ENCODE results near the gene RAPGEF3.

Gene RAPGEF3

DNA sequence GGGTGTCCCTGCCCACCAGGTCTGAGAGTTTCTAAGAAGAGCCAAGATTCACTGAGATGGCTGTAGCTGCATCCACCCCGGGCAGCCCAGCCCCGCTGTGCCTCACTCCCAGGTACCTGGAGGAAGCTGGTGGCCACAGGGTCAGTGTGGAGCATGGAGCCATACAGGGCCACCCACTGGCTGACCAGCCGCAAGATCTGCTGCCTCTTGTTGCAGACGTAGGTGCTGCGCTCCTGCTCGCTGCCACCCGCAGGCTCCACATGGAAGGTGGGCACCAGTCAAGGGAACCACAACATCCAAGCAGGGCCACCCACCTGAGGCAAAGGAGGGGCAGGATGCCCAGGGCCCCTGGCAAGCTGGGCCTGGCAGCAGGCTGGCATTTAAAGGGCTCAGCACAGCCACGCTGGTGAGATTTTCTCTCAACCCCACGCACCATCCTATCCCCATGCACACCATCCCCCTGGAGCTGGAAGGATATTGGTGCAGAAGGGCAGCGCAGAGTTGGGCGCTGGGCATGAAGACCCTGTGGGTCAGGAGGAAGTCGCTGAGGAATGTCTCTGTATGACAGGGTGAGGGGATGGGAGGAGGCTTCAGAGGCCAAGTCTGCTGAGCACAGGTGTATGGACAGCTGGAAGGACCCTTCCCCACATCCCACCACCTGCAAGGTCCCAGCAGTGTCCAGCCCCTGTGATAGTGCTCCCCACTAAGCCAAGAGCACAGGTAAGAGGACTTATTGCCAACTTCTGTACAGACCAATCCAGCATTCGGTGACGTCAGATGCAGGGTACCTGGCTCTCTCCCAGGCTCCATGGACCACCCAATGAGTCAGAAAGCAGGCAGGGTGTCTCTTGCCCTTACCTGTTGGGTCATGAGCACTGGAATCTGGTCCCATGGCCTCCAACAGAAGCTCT lies 10.8 kb downstream of the RAPGEF3 start:
- DNase-seq (ENCODE audit: low read depth) = no peak
- H3K4me3 ChIP-seq (ENCODE audit: low read depth, low read length) = no peak overlapping the region

DNA sequence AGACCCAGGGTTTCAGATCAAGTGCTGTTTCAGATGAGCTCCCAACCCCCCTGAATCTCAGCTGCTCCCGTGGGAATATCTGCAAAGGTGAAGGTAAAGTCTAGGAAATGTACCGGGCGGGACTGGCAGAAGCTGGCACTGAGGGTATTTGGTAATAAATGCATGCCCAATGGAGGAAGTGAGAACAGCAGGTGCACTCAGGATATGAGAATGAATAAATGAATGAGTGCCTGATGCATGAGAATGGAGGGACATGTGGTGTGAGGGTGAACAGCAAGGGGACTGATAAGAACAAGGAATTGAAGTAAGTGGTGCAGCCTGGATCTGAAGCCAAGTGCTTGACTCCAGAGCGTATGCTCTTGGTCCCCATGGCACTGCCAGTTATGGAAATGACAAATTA lies 11.6 kb downstream of the RAPGEF3 start:
- no peak overlapping the region for H3K4me3 ChIP-seq (ENCODE audit: low read depth, low read length)

DNA sequence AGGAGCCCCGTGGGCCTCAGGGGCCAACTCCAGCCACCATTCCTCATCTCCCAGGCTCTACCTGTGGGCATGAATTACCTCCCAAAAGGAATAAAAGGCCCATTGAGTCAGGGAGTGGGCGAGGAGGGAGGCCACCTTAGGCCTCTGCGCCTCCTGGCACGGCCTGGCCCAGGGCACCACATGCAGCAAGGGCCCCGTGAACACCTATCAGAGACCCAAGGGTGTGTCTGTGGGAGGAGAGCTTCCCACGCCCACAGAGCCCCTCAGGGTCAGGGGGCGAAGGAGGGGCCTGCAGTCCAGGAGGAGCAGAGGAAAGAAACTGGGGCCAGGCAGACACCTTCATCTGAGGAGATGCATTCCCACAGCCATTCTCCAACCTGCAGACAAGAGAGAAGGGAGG lies 12.2 kb downstream of the RAPGEF3 start:
- no peak for DNase-seq (ENCODE audit: low read depth)
- no peak overlapping the region for H3K4me3 ChIP-seq (ENCODE audit: low read depth, low read length)

More for the DNA sequence above, 11.6 kb downstream of the RAPGEF3 start:
- DNase-seq (ENCODE audit: low read depth) = no peak

GRCh38 chr12:47746073-47746472 lies 12.6 kb downstream of the RAPGEF3 start:
- DNase-seq (ENCODE audit: low read depth) = no peak
- H3K4me3 ChIP-seq (ENCODE audit: low read depth, low read length) = no peak overlapping the region

DNA sequence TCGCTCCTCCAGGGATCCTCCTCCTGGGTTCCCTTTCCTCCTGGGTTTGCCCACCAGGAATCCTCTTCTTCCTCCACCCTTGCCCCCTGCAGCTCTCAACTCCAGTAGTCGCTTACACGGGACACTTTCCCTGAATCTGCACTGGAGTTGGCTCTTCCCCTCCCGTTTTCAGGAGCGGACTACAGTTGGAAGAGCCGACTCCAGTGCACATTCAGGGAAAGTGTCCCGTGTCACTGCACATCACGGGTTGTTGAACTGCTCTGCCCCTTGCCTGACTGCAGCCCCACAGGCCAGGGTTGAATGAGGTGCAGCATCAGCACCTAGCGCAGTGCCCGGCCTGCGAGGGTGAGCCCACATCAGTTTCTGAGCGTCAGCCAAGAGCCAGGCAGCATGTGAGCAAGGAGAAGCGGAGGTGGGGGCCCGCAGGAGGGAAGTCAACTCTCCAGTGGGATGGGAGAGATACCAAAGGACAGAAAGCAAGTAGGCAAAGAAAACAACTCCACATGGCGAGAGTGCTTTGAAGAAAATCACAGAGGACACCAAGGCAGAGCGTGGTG lies 13.1 kb downstream of the RAPGEF3 start:
- DNase-seq (ENCODE audit: low read depth) = no peak

DNA sequence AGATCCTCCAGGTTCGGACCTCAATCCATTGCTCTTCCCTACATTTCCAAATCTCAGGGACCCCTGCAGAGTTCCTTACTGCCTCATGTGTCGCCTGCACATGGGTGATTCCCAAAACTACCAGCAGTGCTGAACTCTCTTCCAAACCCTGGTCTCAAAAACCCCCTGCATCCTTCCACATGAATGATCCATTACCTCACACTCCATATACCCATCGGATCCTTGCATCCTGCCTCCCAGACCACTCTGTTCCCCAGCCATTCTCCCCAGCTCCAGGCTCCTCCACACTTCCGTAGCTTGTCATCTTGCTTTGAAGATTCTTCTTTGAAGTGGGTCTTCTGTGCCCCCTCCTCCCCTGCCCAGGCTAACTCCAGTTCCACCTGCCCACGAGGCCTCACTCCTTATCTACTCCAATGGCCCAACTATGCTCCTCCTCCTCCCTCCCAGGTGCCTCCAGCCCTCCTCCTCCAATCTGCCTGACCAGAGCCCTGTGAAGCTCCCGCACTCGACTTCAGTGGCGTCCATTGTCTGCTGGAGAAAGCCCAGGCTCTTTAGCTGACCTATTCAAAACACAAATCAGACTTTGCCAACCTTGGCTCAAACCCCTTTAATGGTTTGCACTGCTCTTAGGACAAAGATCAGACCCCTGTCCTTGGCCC lies 13.8 kb downstream of the RAPGEF3 start:
- DNase-seq (ENCODE audit: low read depth) = no peak
- H3K4me3 ChIP-seq (ENCODE audit: low read depth, low read length) = no peak overlapping the region

More for the DNA sequence above, 13.1 kb downstream of the RAPGEF3 start:
- H3K4me3 ChIP-seq (ENCODE audit: low read depth, low read length) = no peak overlapping the region

DNA sequence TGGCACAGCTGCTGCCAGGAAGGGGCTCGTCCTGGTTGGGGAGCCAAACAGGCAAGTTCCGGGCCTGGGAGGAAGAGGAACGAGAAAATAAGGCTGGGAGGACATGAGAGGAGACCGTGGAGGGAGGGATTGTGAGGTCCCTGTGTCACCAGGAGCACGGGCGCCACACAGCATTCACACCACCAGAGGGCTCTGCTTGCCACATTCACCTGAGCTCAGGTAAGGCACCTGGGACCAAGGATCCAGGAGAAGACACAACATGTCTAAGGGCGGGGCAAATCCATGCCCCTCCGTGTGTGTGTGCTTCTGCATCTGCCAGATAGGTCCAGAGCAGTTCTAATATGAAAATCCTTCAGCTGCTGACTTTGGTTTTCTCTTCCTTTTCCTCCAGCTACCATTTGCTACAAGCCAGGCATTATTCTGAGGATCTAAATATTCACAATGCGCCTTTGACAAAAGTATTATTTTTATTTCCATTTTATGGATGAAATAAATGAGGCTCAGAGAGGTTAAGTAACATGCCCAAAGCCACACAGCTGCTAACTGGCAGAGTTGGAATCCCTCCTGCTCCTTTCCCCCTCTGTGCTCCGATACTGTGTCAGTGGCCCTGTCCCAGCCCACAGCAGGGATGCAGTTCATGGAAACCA lies 14.6 kb downstream of the RAPGEF3 start:
- DNase-seq (ENCODE audit: low read depth) = no peak
- no peak overlapping the region for H3K4me3 ChIP-seq (ENCODE audit: low read depth, low read length)

DNA sequence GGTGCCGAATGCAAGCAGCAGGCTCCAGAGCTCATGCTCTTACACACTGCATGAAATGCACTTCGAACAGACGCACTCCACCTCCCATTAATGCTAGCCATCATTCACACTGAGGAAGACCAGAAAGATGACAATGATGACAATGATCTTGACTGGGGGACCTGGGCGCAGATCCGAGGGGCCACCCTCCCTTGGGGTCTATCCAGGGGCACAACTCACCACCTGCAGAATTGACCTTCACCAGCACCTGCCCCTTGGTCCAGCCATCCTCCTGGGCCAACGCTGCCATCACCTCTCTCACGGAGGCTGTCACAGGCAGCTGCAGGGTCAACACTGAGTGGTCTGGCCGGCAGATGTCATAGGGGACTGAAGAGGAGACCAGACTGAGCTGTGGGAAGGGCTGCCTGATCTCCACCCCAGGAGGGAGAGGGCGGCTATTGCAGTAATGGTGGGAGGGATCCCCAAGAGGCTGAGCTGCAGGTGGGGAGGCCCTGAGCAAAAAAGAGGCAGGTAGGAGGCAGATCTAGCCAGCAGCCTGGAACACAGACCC lies 15.3 kb downstream of the RAPGEF3 start:
- H3K4me3 ChIP-seq (ENCODE audit: low read depth, low read length) = no peak overlapping the region
- no peak for DNase-seq (ENCODE audit: low read depth)

DNA sequence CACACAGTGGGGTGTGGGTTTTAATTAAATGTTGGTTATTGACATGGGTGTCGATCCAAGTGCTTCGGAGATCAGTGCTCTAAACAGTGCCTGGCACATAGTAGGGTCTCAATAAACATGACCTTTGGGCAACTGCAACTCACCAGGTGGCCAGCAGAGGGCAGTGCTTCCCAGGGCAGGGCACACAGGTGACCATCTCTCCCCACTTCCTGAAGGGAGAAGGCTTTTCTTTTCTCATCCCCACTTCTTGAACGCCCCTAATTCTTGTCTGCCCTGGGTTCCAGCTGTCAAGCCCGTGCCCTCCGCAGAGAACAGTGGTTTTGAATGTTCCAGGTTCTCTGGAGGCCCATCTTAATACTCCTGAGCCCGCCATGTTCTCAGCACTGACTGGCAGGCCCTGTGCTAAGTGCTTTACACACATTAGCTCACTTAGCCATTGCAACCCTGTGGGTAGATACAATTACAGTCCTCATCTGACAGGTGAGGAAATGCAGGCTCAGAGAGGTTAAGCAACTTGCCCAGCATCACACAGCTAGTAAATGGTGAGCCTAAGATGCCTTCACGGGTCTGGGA lies 16.3 kb downstream of the RAPGEF3 start:
- DNase-seq (ENCODE audit: low read depth) = no peak
- H3K4me3 ChIP-seq (ENCODE audit: low read depth, low read length) = no peak overlapping the region

- no peak for DNase-seq (ENCODE audit: low read depth)
- H3K4me3 ChIP-seq (ENCODE audit: low read depth, low read length) = no peak overlapping the region
Observed at GRCh38 chr12:47741340-47741703, 17.4 kb downstream of the RAPGEF3 start.

DNA sequence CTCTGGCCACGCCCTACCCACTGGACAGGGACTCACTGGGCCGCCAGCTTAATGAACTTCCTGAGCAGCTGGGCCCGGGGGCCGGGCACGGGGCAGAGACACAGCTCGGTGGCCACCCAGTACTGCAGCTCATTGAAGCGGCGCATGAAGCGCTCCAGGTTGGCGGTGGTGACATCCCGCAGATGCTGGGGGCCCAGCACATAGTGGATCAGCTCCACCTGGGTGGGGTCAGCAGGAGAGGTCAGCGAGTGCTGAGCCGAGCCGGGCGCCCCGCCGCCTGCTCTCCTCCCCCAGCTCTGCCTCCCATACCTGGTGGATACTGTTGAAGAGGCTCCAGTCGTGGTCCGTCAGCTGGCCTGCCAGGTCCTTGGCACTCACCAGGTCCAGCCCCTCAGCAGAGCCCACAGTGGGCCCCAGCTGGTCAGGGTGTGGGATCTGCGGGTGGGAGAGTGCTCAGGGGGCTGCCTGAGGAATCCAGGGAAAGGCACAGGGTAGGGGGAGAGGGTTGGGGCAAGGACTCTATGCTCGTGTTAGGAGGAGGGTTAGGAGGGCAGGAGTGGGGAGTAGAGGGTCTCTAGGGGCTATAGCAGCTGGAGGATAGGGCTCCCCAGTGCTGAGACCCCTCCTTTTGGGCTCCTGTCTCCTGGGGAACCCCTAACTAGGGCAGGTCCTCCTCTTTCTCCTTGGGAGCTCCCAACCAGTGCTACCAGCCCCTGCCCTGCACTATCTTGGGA lies 17.9 kb downstream of the RAPGEF3 start:
- H3K4me3 ChIP-seq (ENCODE audit: low read depth, low read length) = no peak overlapping the region
- no peak for DNase-seq (ENCODE audit: low read depth)

DNA sequence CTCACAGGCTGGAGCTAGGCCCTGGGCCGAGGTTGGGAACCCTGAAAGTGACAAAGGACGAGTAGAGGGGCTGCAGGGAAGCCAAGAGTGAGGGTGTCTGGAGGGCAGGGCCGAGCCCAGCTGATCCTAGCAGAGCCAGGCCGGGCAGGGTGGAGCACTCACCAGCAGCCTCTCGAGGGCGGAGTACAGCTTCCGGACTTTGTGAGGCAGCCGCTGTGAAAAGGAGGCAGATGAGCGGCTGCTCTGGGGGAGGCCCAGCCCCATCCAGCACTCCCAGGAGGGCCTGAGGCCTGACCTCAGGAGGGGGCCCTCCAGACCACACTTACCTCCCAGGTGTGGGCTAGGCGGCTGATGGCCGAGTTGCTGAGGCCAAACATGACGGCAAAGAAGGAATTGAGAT lies 18.7 kb downstream of the RAPGEF3 start:
- no peak overlapping the region for H3K4me3 ChIP-seq (ENCODE audit: low read depth, low read length)
- DNase-seq (ENCODE audit: low read depth) = no peak

DNA sequence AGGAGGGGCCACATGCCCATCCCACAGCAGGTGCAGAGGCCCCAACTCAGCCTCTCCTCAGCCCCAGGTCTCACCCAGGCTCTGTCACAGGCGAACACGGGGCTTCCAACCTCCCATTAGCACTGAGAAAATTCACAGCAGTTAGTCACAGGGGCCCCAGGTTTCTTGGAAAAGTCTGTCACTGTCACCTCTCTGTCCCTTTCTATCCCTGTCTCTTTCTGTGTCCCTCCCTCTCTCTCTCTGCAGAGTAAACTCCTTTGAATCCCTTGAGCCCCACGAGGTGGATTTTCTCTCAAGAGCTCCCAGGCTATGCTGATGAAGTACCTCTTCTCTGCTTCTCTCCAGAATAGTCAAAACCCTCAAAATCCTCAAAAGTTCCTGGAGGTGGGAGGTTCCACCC lies 19.4 kb downstream of the RAPGEF3 start:
- no peak for DNase-seq (ENCODE audit: low read depth)
- H3K4me3 ChIP-seq (ENCODE audit: low read depth, low read length) = no peak overlapping the region

DNA sequence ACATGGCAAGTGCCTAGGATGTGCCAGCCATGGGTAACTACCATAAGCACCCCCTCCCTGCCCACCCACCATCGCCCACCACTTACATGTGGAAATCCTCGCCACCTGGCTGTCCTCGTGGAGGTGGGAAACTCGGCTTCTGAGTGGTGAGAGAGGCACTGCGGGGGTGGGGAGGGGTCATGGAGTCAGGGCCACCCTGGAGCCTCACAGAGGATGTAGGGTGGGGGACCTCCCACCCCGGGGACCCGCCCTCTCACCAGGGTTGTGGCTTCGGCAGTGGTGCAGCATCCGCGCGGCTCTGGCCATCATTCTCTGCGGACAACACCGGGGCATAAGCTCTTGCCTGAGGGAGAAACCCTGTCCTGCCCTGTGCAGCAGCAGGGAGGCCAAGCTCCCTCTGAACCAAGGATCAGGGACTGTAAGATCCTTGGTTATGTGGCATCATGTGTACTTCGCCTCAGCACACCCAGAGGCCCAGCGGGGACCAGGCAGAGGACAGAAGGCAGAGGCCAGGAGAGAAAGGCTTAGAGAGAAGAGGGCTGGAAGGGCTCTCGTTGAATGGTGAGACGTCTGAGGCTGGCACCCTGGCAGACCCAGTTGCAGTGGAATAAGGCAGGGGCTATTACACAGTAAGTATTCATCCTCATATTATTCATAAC lies 20.6 kb downstream of the RAPGEF3 start:
- H3K4me3 ChIP-seq (ENCODE audit: low read depth, low read length) = no peak overlapping the region
- no peak for DNase-seq (ENCODE audit: low read depth)

- peak; percentile 45 for DNase-seq (ENCODE audit: low read depth)
Observed at GRCh38 chr12:47736877-47737676, 21.6 kb downstream of the RAPGEF3 start.

GRCh38 chr12:47736216-47736615 lies 22.5 kb downstream of the RAPGEF3 start:
- no peak overlapping the region for H3K4me3 ChIP-seq (ENCODE audit: low read depth, low read length)
- no peak for DNase-seq (ENCODE audit: low read depth)

More at GRCh38 chr12:47736877-47737676, 21.6 kb downstream of the RAPGEF3 start:
- no peak overlapping the region for H3K4me3 ChIP-seq (ENCODE audit: low read depth, low read length)

DNA sequence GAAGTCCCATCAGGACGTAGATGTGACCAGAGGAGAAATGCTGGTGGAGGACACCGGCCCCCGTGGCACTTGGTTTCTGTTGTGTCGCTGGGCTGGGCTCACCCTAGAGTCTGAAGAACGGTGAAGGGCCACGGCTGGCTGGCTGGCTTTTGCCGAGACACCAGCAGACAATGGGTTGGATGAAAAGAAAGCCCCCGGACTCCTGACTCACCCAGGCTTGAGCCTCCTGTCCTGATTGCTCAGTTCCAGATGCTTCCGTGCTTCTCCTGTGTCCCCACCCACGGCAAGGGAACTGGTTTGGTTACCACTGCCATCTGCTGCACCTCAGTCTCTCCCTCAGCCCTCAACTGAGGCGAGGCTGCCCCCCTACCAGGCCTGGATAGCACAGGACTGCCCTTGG lies 23.0 kb downstream of the RAPGEF3 start:
- no peak for DNase-seq (ENCODE audit: low read depth)
- no peak overlapping the region for H3K4me3 ChIP-seq (ENCODE audit: low read depth, low read length)
